Gastrocnemius medialis (tissue), 4 donors: ENCODE data around the gene FAM174C. TPM values are rescaled to one million over a fixed set of nuclear protein-coding genes. Genes with fewer than 3 reads are reported as not detected.

ENCODE experiments used
- ATAC-seq, 2 donors: fragments of 150-250 bp; one replicate each; pipeline ENCODE4 v1.9.1; 2016
- DNase-seq, 2 donors: peaks; one replicate each; pipeline ENCODE4 v3.0.0-alpha.2; 2019
- H3K27ac ChIP-seq, 4 donors: fragments of 200-600 bp; sonication (generic); 1 replicate in 1 of 4; 2 replicates in 3 of 4; pipeline ENCODE4 v1.5.1; 2016 to 2018; ENCODE audit warnings: mild to moderate bottlenecking in 2 of 4, moderate library complexity in 1 of 4
- H3K27me3 ChIP-seq, 3 donors: fragments of 200-600 bp; sonication (generic) in 2 of 3; 1 replicate in 1 of 3; 2 replicates in 2 of 3; pipeline versions ENCODE4 v1.5.1 to v1.6.0; 2016 to 2019; ENCODE audit warnings: mild to moderate bottlenecking in 1 of 3, moderate library complexity in 1 of 3
- H3K36me3 ChIP-seq, 2 donors: fragments of 200-600 bp; sonication (generic) in 1 of 2; one replicate each; pipeline ENCODE4 v1.5.1; 2017 to 2018
- H3K4me1 ChIP-seq, 2 donors: fragments of 200-600 bp; sonication (generic) in 1 of 2; one replicate each; pipeline ENCODE4 v1.5.1; 2016 to 2017; ENCODE audit warnings: mild to moderate bottlenecking in 2 of 2
- H3K4me3 ChIP-seq, 4 donors: fragments of 200-600 bp; sonication (generic) in 3 of 4; 1 replicate in 1 of 4; 2 replicates in 3 of 4; pipeline ENCODE4 v1.5.1; 2016 to 2019; ENCODE audit warnings: mild to moderate bottlenecking in 2 of 4
- H3K9me3 ChIP-seq, 3 donors: fragments of 200-600 bp; sonication (generic) in 2 of 3; 1 replicate in 1 of 3; 2 replicates in 2 of 3; pipeline ENCODE4 v1.5.1; 2016 to 2019
- CTCF ChIP-seq, 5 experiments: fragments of 450-650 bp in 3 of 5; fragments of 200-600 bp in 2 of 5; sonication (generic) in 2 of 5; IDR thresholded peaks in 4 of 5; conservative IDR thresholded peaks in 1 of 5; 1 replicate in 4 of 5; 2 replicates in 1 of 5; pipeline ENCODE4 v1.5.1; 2016 to 2019; ENCODE audit warnings: antibody characterized with exemption in 5 of 5, mild to moderate bottlenecking in 3 of 5, moderate library complexity in 3 of 5
- POLR2A ChIP-seq, 2 donors: fragments of 450-650 bp; IDR thresholded peaks; one replicate each; pipeline ENCODE4 v1.6.1; 2017; ENCODE audit warnings: antibody characterized with exemption in 2 of 2, mild to moderate bottlenecking in 2 of 2, moderate library complexity in 2 of 2
- in situ Hi-C, 4 donors: fragments of 200-750 bp; cut with MboI; loops; one replicate each; pipeline versions ENCODE4 v1.15.0 to v1.8.0; 2017; ENCODE audit warnings: low sequenced_read_pairs in 4 of 4
- intact Hi-C: fragments of 100-400 bp; cut with DNase I; formaldehyde crosslinking; loops from one replicate; pipeline ENCODE4 v1.15.1; 2023; ENCODE audit warnings: low total_unique reads
- total RNA-seq, 4 donors: library from RNA; depleted of rRNA; stranded (reverse); fragments of >200 nt; gene quantifications; one replicate each; pipeline versions ENCODE4 v1.1.0 to v1.2.3, GENCODE V29; 2016

The FAM174C gene
- total RNA-seq, 4 donors from 2014 or later: 18.7 to 36.7 (median 28.7) TPM

- DNase-seq (peak in 1 of 2 donors; percentile 26), ATAC-seq (no peak)
- intact Hi-C loops (loop anchor here (5.0 to 10.0 kb wide), 3 partner anchors 126 to 482 kb away; partner anchors contain the start of genes ADAMTSL5, GAMT and PTBP1), in situ Hi-C loops (no loop called here)
- peak overlapping the region in 2 of 4 donors; percentile 71 to 82 for H3K4me3 ChIP-seq
- H3K9me3 ChIP-seq: no peaks in the 10 kb centered on the region
- H3K27ac ChIP-seq: peak overlapping the region; percentile 92 to 99 (median 98)
- no peak for TF ChIP-seq POLR2A (IDR thresholded peaks at IDR 0.05)
- no peak for TF ChIP-seq CTCF (IDR thresholded peaks at IDR 0.05 in 4 of 5, conservative IDR thresholded peaks at IDR 0.05 in 1 of 5)
- peaks cover 0 to 52% of the 10 kb centered on the region in 2 donors for H3K36me3 ChIP-seq
- peaks cover 45 to 46% of the 10 kb centered on the region in 2 donors for H3K4me1 ChIP-seq
- no peaks in the 10 kb centered on the region for H3K27me3 ChIP-seq
Measured at GRCh38 chr19:1276628-1277022, 1.3 kb downstream of the FAM174C start.

- Histone ChIP-seq H3K4me1 (peaks cover 42% of the 10 kb centered on the region in 2 donors), H3K27ac (peak overlapping the region in 2 of 4 donors; percentile 96 to 99), H3K27me3 (no peaks in the 10 kb centered on the region), H3K36me3 (peaks cover 0 to 48% of the 10 kb centered on the region in 2 donors), H3K9me3 (no peaks in the 10 kb centered on the region), H3K4me3 (no peak overlapping the region)
- intact Hi-C loops (loop anchor here (5.0 to 10.0 kb wide), 3 partner anchors 125 to 482 kb away; partner anchors contain the start of genes ADAMTSL5, GAMT and PTBP1), in situ Hi-C loops (no loop called here)
- TF ChIP-seq POLR2A (IDR thresholded peaks at IDR 0.05): no peak
- no peak for TF ChIP-seq CTCF (IDR thresholded peaks at IDR 0.05 in 4 of 5, conservative IDR thresholded peaks at IDR 0.05 in 1 of 5)
- DNase-seq (peak in 1 of 2 donors; percentile 31), ATAC-seq (no peak)
Measured at GRCh38 chr19:1277061-1277460, 1.7 kb downstream of the FAM174C start.

GRCh38 chr19:1278074-1278473 is 2.7 kb downstream of the FAM174C start:
- H3K4me1 ChIP-seq: peaks cover 31 to 32% of the 10 kb centered on the region in 2 donors
- in situ Hi-C loops (no loop called here), intact Hi-C loops (loop anchor here (5.0 to 10.0 kb wide), 3 partner anchors 124 to 483 kb away; partner anchors contain the start of genes ADAMTSL5, GAMT and PTBP1)
- TF ChIP-seq POLR2A (IDR thresholded peaks at IDR 0.05) (no peak), CTCF (IDR thresholded peaks at IDR 0.05 in 4 of 5, conservative IDR thresholded peaks at IDR 0.05 in 1 of 5) (no peak)
- H3K27ac ChIP-seq: no peak overlapping the region
- DNase-seq: no peak
- no peak for ATAC-seq
- peaks cover 0 to 38% of the 10 kb centered on the region in 2 donors for H3K36me3 ChIP-seq
- H3K9me3 ChIP-seq: no peaks in the 10 kb centered on the region
- peaks cover under 1 to 5% (median 4%) of the 10 kb centered on the region in 3 donors for H3K27me3 ChIP-seq
- no peak overlapping the region for H3K4me3 ChIP-seq

GRCh38 chr19:1278713-1279660 is 3.7 kb downstream of the FAM174C start:
- ATAC-seq (no peak), DNase-seq (no peak)
- H3K4me3 ChIP-seq: no peak overlapping the region
- peaks cover 22 to 23% of the 10 kb centered on the region in 2 donors for H3K4me1 ChIP-seq
- in situ Hi-C loops: no loop called here
- H3K36me3 ChIP-seq: peaks cover 0 to 28% of the 10 kb centered on the region in 2 donors
- H3K9me3 ChIP-seq: no peaks in the 10 kb centered on the region
- H3K27me3 ChIP-seq: peaks cover 10 to 14% (median 10%) of the 10 kb centered on the region in 3 donors
- TF ChIP-seq CTCF (IDR thresholded peaks at IDR 0.05 in 4 of 5, conservative IDR thresholded peaks at IDR 0.05 in 1 of 5) (no peak), POLR2A (IDR thresholded peaks at IDR 0.05) (no peak)
- no peak overlapping the region for H3K27ac ChIP-seq
- intact Hi-C loops: loop anchor here (1.0 to 10.0 kb wide), 4 partner anchors 77 to 484 kb away; partner anchors contain the start of genes ADAMTSL5, GAMT and PTBP1
